Transverse colon (tissue), 4 donors: Measurements from ENCODE around the gene STX8. TPM values are rescaled to one million over a fixed set of nuclear protein-coding genes. Genes with fewer than 3 reads are reported as not detected.

Experiments
- DNase-seq: peaks from one replicate; pipeline ENCODE4 v3.0.0-alpha.2; 2019
- H3K27ac ChIP-seq, 4 donors: fragments of 200-600 bp; sonication (generic); 2 replicates each; pipeline ENCODE4 v1.5.1; 2016 to 2018; ENCODE audit warnings: inconsistent platforms in 4 of 4
- H3K27me3 ChIP-seq: fragments of 200-600 bp; sonication (generic); 2 replicates; pipeline ENCODE4 v1.5.1; 2017; ENCODE audit warnings: inconsistent platforms
- H3K36me3 ChIP-seq, 4 donors: fragments of 200-600 bp; sonication (generic); 2 replicates each; pipeline ENCODE4 v1.5.1; 2017 to 2019; ENCODE audit warnings: inconsistent platforms in 4 of 4
- H3K4me1 ChIP-seq, 4 donors: fragments of 200-600 bp; sonication (generic); 2 replicates each; pipeline ENCODE4 v1.5.1; 2017 to 2020; ENCODE audit warnings: inconsistent platforms in 4 of 4
- H3K4me3 ChIP-seq, 4 donors: fragments of 200-600 bp; sonication (generic); 1 replicate in 1 of 4; 2 replicates in 3 of 4; pipeline versions ENCODE4 v1.5.1 to v1.6.1; 2017 to 2019; ENCODE audit warnings: inconsistent platforms in 4 of 4
- H3K9me3 ChIP-seq, 2 donors: fragments of 200-600 bp; sonication (generic); 2 replicates each; pipeline ENCODE4 v1.5.1; 2017 to 2019; ENCODE audit warnings: inconsistent platforms in 2 of 2
- CTCF ChIP-seq, 5 experiments: fragments of 200-600 bp in 3 of 5; fragments of 450-650 bp in 2 of 5; sonication (generic) in 3 of 5; IDR thresholded peaks; 1 replicate in 2 of 5; 2 replicates in 3 of 5; pipeline ENCODE4 v1.5.1; 2016 to 2017; ENCODE audit warnings: antibody characterized with exemption in 5 of 5, inconsistent platforms in 3 of 5, mild to moderate bottlenecking in 2 of 5, moderate library complexity in 1 of 5
- EP300 ChIP-seq: sonication (generic); formaldehyde crosslinking; IDR thresholded peaks from one replicate; pipeline ENCODE4 v1.6.1; 2017; ENCODE audit warnings: antibody characterized with exemption, low read depth
- POLR2A ChIP-seq: fragments of 450-650 bp; IDR thresholded peaks from one replicate; pipeline ENCODE4 v1.6.1; 2016; ENCODE audit warnings: antibody characterized with exemption, mild to moderate bottlenecking, moderate library complexity
- POLR2AphosphoS5 ChIP-seq, 3 donors: sonication (generic); formaldehyde crosslinking; IDR thresholded peaks; one replicate each; pipeline ENCODE4 v1.6.1; 2016; ENCODE audit warnings: antibody characterized with exemption in 3 of 3
- WGBS, 2 donors: methylation state at CpG; one replicate each; pipeline ENCODE4 v1.1.5; 2018; ENCODE audit warnings: low coverage in 1 of 2; 5-methylcytosine and 5-hydroxymethylcytosine counted together
- in situ Hi-C, 4 donors: fragments of 200-750 bp; cut with MboI; loops; one replicate each; pipeline versions ENCODE4 v1.15.0 to v1.15.1; 2017; ENCODE audit warnings: low sequenced_read_pairs in 3 of 4, low pct_ligation_motif_present in 1 of 4, low pct_unique_long_range_greater_than_20kb in 1 of 4
- intact Hi-C: fragments of 100-400 bp; cut with DNase I; formaldehyde crosslinking; loops from one replicate; pipeline ENCODE4 v1.15.1; 2023; ENCODE audit warnings: low total_unique reads
- total RNA-seq, 4 donors: library from RNA; depleted of rRNA; stranded (reverse); fragments of >200 nt; gene quantifications; one replicate each; pipeline ENCODE4 v1.1.0, GENCODE V29; 2016

The STX8 gene
- total RNA-seq, 4 donors from 2014 or later, result 18.0 to 53.8 (median 38.3) TPM

GRCh38 chr17:9520649-9521048, 55.0 kb downstream of the STX8 start:
- in situ Hi-C loops, result no loop called here
- Histone ChIP-seq H3K27ac (no peak overlapping the region), H3K4me1 (no peaks in the 10 kb centered on the region), H3K27me3 (no peaks in the 10 kb centered on the region), H3K4me3 (no peak overlapping the region), H3K9me3 (no peaks in the 10 kb centered on the region), H3K36me3 (no peaks in the 10 kb centered on the region)
- 75 to 76% methylated on average over 4 of the region's 4 CpGs for WGBS, 2 donors
- TF ChIP-seq CTCF (IDR thresholded peaks at IDR 0.05) (no peak), POLR2A (no peak), POLR2AphosphoS5 (IDR thresholded peaks at IDR 0.05) (no peak), EP300 (no peak)
- intact Hi-C loops, result loop anchor here (10.0 kb wide), 1 partner anchor 526 kb away; no protein-coding TSS in a partner anchor
- DNase-seq, result no peak

GRCh38 chr17:9519583-9520272, 55.9 kb downstream of the STX8 start:
- Histone ChIP-seq H3K4me3 (no peak overlapping the region), H3K9me3 (no peaks in the 10 kb centered on the region), H3K36me3 (no peaks in the 10 kb centered on the region), H3K4me1 (no peaks in the 10 kb centered on the region), H3K27ac (no peak overlapping the region), H3K27me3 (no peaks in the 10 kb centered on the region)
- no peak for DNase-seq
- intact Hi-C loops (loop anchor here (10.0 kb wide), 1 partner anchor 525 kb away; no protein-coding TSS in a partner anchor), in situ Hi-C loops (no loop called here)
- no peak for TF ChIP-seq EP300
- WGBS, 2 donors, result 75 to 78% methylated on average over 8 of the region's 9 CpGs

DNA sequence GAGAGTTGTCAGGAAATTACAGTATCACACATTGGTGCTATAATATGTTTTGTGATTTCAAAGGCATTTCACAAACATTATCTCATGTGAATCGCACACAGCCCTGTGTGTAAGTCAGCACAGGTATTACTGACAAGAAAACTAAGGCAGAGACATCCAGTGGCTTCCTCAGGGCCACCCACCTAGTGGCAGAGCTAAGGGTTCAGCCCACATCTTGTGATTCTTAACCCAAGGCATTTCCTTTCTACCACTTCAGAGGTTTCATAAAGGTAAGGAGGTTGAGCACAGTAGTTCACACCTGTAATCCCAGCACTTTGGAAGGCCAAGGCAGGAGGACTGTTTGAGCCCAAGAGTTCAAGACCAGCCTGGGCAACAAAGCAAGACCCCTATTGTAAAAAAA, 58.2 kb downstream of the STX8 start:
- Histone ChIP-seq H3K9me3 (no peaks in the 10 kb centered on the region), H3K36me3 (no peaks in the 10 kb centered on the region), H3K27me3 (no peaks in the 10 kb centered on the region), H3K27ac (no peak overlapping the region), H3K4me3 (no peak overlapping the region), H3K4me1 (no peaks in the 10 kb centered on the region)
- TF ChIP-seq CTCF (IDR thresholded peaks at IDR 0.05) (no peak), EP300 (no peak), POLR2AphosphoS5 (IDR thresholded peaks at IDR 0.05) (no peak), POLR2A (no peak)
- intact Hi-C loops, result no loop called here
- WGBS, 2 donors, result 80 to 91% methylated on average over 1 of the region's 1 CpG
- no peak for DNase-seq
- in situ Hi-C loops, result no loop called here

GRCh38 chr17:9513266-9513665, 62.4 kb downstream of the STX8 start:
- H3K4me3 ChIP-seq, result no peak overlapping the region
- H3K4me1 ChIP-seq, result no peaks in the 10 kb centered on the region
- TF ChIP-seq EP300, result no peak
- no peak for TF ChIP-seq POLR2A
- TF ChIP-seq CTCF (IDR thresholded peaks at IDR 0.05), result no peak
- no peak for TF ChIP-seq POLR2AphosphoS5 (IDR thresholded peaks at IDR 0.05)
- intact Hi-C loops (no loop called here), in situ Hi-C loops (no loop called here)
- H3K27me3 ChIP-seq, result no peaks in the 10 kb centered on the region
- DNase-seq, result no peak
- WGBS, 2 donors, result 83 to 97% methylated on average over 2 of the region's 2 CpGs
- H3K36me3 ChIP-seq, result no peaks in the 10 kb centered on the region
- peaks cover 16 to 17% of the 10 kb centered on the region in 2 donors for H3K9me3 ChIP-seq
- no peak overlapping the region for H3K27ac ChIP-seq
